Measurements from ENCODE around the gene ELMO1. TPM values are rescaled to one million over a fixed set of nuclear protein-coding genes. Genes with fewer than 3 reads are reported as not detected.

Gene ELMO1
- total and polyA plus RNA-seq, 2 experiments from 2014 or later: 6.5 to 24.9 TPM

DNA sequence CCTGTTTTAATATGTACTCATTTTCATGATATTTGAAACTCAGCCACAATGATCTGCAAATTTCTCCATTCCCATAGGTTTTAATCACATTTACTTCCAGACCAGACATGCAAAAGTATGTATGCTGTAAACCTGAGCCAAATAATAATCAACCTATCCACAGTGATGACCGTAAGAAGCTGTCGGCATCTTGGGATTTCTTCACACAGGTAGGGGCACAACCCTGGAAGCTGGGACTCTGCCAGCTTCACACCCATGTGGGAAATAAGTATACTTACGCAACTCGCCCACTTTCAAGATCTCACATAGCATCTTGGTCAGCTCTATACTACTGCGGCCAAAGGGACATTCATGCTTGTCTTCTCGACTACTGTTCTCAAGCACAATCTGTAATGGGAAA is 352.3 kb downstream of the ELMO1 start:
- no peak for DNase-seq (ENCODE audit: low spot score)
- Histone ChIP-seq H3K27ac (ENCODE audit: low read depth) (no peak overlapping the region), H3K4me2 (no peak overlapping the region), H2AFZ (no peak overlapping the region), H3K4me1 (ENCODE audit: insufficient read depth) (peaks cover 18% of the 10 kb centered on the region), H3K4me3 (no peak overlapping the region), H3K36me3 (ENCODE audit: insufficient read depth) (no peaks in the 10 kb centered on the region), H3K79me2 (replicated peaks; ENCODE audit: insufficient read depth) (no peaks in the 10 kb centered on the region), H3K9me2 (ENCODE audit: insufficient read depth) (0 out of 2 replicates have a peak, but pooled peaks cover 6% of the 10 kb centered on the region), H4K20me1 (replicated peaks; ENCODE audit: insufficient read depth) (no peaks in the 10 kb centered on the region), H3F3A (replicated peaks; ENCODE audit: low read depth) (no peaks in the 10 kb centered on the region), H3K27me3 (ENCODE audit: insufficient read depth) (no peaks in the 10 kb centered on the region)
- Mint-ChIP-seq H3K4me3 (no peak overlapping the region), H3K27ac (no peak overlapping the region), H3K9me3 (no peaks in the 10 kb centered on the region), H3K36me3 (ENCODE audit: low read depth) (no peaks in the 10 kb centered on the region; the same call in 2 of the 3 replicates), H3K27me3 (ENCODE audit: insufficient read depth, low read depth, poor library complexity) (no peaks in the 10 kb centered on the region), H3K4me1 (peaks cover 26% of the 10 kb centered on the region)
- TF ChIP-seq, protein P1, sequence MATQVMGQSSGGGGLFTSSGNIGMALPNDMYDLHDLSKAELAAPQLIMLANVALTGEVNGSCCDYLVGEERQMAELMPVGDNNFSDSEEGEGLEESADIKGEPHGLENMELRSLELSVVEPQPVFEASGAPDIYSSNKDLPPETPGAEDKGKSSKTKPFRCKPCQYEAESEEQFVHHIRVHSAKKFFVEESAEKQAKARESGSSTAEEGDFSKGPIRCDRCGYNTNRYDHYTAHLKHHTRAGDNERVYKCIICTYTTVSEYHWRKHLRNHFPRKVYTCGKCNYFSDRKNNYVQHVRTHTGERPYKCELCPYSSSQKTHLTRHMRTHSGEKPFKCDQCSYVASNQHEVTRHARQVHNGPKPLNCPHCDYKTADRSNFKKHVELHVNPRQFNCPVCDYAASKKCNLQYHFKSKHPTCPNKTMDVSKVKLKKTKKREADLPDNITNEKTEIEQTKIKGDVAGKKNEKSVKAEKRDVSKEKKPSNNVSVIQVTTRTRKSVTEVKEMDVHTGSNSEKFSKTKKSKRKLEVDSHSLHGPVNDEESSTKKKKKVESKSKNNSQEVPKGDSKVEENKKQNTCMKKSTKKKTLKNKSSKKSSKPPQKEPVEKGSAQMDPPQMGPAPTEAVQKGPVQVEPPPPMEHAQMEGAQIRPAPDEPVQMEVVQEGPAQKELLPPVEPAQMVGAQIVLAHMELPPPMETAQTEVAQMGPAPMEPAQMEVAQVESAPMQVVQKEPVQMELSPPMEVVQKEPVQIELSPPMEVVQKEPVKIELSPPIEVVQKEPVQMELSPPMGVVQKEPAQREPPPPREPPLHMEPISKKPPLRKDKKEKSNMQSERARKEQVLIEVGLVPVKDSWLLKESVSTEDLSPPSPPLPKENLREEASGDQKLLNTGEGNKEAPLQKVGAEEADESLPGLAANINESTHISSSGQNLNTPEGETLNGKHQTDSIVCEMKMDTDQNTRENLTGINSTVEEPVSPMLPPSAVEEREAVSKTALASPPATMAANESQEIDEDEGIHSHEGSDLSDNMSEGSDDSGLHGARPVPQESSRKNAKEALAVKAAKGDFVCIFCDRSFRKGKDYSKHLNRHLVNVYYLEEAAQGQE (IDR thresholded peaks at IDR 0.05; ENCODE audit: unreplicated experiment): no peak
- TF ChIP-seq, protein P2, sequence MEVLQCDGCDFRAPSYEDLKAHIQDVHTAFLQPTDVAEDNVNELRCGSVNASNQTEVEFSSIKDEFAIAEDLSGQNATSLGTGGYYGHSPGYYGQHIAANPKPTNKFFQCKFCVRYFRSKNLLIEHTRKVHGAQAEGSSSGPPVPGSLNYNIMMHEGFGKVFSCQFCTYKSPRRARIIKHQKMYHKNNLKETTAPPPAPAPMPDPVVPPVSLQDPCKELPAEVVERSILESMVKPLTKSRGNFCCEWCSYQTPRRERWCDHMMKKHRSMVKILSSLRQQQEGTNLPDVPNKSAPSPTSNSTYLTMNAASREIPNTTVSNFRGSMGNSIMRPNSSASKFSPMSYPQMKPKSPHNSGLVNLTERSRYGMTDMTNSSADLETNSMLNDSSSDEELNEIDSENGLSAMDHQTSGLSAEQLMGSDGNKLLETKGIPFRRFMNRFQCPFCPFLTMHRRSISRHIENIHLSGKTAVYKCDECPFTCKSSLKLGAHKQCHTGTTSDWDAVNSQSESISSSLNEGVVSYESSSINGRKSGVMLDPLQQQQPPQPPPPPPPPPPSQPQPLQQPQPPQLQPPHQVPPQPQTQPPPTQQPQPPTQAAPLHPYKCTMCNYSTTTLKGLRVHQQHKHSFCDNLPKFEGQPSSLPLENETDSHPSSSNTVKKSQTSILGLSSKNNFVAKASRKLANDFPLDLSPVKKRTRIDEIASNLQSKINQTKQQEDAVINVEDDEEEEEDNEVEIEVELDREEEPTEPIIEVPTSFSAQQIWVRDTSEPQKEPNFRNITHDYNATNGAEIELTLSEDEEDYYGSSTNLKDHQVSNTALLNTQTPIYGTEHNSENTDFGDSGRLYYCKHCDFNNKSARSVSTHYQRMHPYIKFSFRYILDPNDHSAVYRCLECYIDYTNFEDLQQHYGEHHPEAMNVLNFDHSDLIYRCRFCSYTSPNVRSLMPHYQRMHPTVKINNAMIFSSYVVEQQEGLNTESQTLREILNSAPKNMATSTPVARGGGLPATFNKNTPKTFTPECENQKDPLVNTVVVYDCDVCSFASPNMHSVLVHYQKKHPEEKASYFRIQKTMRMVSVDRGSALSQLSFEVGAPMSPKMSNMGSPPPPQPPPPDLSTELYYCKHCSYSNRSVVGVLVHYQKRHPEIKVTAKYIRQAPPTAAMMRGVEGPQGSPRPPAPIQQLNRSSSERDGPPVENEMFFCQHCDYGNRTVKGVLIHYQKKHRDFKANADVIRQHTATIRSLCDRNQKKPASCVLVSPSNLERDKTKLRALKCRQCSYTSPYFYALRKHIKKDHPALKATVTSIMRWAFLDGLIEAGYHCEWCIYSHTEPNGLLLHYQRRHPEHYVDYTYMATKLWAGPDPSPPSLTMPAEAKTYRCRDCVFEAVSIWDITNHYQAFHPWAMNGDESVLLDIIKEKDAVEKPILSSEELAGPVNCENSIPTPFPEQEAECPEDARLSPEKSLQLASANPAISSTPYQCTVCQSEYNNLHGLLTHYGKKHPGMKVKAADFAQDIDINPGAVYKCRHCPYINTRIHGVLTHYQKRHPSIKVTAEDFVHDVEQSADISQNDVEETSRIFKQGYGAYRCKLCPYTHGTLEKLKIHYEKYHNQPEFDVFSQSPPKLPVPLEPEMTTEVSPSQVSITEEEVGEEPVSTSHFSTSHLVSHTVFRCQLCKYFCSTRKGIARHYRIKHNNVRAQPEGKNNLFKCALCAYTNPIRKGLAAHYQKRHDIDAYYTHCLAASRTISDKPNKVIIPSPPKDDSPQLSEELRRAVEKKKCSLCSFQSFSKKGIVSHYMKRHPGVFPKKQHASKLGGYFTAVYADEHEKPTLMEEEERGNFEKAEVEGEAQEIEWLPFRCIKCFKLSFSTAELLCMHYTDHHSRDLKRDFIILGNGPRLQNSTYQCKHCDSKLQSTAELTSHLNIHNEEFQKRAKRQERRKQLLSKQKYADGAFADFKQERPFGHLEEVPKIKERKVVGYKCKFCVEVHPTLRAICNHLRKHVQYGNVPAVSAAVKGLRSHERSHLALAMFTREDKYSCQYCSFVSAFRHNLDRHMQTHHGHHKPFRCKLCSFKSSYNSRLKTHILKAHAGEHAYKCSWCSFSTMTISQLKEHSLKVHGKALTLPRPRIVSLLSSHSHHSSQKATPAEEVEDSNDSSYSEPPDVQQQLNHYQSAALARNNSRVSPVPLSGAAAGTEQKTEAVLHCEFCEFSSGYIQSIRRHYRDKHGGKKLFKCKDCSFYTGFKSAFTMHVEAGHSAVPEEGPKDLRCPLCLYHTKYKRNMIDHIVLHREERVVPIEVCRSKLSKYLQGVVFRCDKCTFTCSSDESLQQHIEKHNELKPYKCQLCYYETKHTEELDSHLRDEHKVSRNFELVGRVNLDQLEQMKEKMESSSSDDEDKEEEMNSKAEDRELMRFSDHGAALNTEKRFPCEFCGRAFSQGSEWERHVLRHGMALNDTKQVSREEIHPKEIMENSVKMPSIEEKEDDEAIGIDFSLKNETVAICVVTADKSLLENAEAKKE (CRISPR knock-in tag; IDR thresholded peaks at IDR 0.05): no peak
- TF ChIP-seq ZNF331 (CRISPR knock-in tag; IDR thresholded peaks at IDR 0.05; ENCODE audit: low read depth) (no peak), POLR2AphosphoS5 (IDR thresholded peaks at IDR 0.05; ENCODE audit: low read depth) (no peak), STAT1 (IDR thresholded peaks at IDR 0.05; ENCODE audit: unreplicated experiment) (no peak), ZNF114 (CRISPR knock-in tag; IDR thresholded peaks at IDR 0.05) (no peak)
- TF ChIP-seq, protein P3, sequence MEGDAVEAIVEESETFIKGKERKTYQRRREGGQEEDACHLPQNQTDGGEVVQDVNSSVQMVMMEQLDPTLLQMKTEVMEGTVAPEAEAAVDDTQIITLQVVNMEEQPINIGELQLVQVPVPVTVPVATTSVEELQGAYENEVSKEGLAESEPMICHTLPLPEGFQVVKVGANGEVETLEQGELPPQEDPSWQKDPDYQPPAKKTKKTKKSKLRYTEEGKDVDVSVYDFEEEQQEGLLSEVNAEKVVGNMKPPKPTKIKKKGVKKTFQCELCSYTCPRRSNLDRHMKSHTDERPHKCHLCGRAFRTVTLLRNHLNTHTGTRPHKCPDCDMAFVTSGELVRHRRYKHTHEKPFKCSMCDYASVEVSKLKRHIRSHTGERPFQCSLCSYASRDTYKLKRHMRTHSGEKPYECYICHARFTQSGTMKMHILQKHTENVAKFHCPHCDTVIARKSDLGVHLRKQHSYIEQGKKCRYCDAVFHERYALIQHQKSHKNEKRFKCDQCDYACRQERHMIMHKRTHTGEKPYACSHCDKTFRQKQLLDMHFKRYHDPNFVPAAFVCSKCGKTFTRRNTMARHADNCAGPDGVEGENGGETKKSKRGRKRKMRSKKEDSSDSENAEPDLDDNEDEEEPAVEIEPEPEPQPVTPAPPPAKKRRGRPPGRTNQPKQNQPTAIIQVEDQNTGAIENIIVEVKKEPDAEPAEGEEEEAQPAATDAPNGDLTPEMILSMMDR (conservative IDR thresholded peaks at IDR 0.05; ENCODE audit: low read depth in 2 of 2): no peak
- ATAC-seq: no peak

All from GM23338 (cell line).